Measurements from ENCODE around the gene ESRRA. TPM values are rescaled to one million over a fixed set of nuclear protein-coding genes. Genes with fewer than 3 reads are reported as not detected.

Gene ESRRA
- total RNA-seq, 2 experiments from 2014 or later = 10.9 to 12.0 TPM

GRCh38 chr11:64289002-64289564 lies 16.2 kb upstream of the ESRRA start:
- intact Hi-C loops (cut with DNase I, micrococcal nuclease) = no loop called here
- H3K4me1 ChIP-seq (ENCODE audit: insufficient read depth, low read length) = peaks cover 34% of the 10 kb centered on the region
- TF ChIP-seq CTCF (IDR thresholded peaks at IDR 0.05) = no peak
- H3K27ac ChIP-seq (ENCODE audit: low read depth in 1 of 2, low read length in 2 of 2) = no peak overlapping the region
- peaks cover 27 to 35% of the 10 kb centered on the region in 2 experiments for H3K27me3 ChIP-seq (ENCODE audit: control insufficient read depth in 1 of 2, insufficient read depth in 2 of 2, low read length in 2 of 2)
- peaks cover 5% of the 10 kb centered on the region for H3K36me3 Mint-ChIP-seq (ENCODE audit: low read depth)
- POLR2A ChIA-PET = interaction anchor here (1.3 to 2.2 kb wide), 2 partner anchors 11 to 15 kb away, joined by 4 to 9 read pairs; partner anchors contain the start of gene CATSPERZ
- DNase-seq (no peak), ATAC-seq (ENCODE audit: poor library complexity) (no peak)
- H3K27ac Mint-ChIP-seq = no peak overlapping the region
- H3K4me1 Mint-ChIP-seq (ENCODE audit: low read depth) = peaks cover 12% of the 10 kb centered on the region
- CTCF ChIA-PET = interaction anchor here (0.5 to 1.2 kb wide), 2 partner anchors 10 to 11 kb away, joined by 3 to 4 read pairs; partner anchors contain the start of gene CATSPERZ
- peaks cover 25% of the 10 kb centered on the region for H3K27me3 Mint-ChIP-seq
- peaks cover 3% of the 10 kb centered on the region for H3K36me3 ChIP-seq (ENCODE audit: insufficient read depth, low read length)
- no peak overlapping the region for H3K4me3 ChIP-seq (ENCODE audit: low read length)
- H3K4me3 Mint-ChIP-seq = peak overlapping the region; percentile 45
- peaks cover 0 to 10% of the 10 kb centered on the region in 2 experiments for H3K9me3 ChIP-seq (ENCODE audit: control insufficient read depth in 1 of 2, insufficient read depth in 1 of 2, low read length in 2 of 2)
- no peaks in the 10 kb centered on the region for H3K9me3 Mint-ChIP-seq

GRCh38 chr11:64290352-64291261 lies 14.7 kb upstream of the ESRRA start:
- Mint-ChIP-seq H3K27me3 (peaks cover 37% of the 10 kb centered on the region), H3K9me3 (no peaks in the 10 kb centered on the region), H3K27ac (no peak overlapping the region), H3K4me1 (ENCODE audit: low read depth) (peaks cover 12% of the 10 kb centered on the region), H3K36me3 (ENCODE audit: low read depth) (no peaks in the 10 kb centered on the region), H3K4me3 (peak overlapping the region; percentile 76)
- POLR2A ChIA-PET = interaction anchor here (0.9 to 2.2 kb wide), 4 partner anchors 10 to 22 kb away, joined by 3 to 9 read pairs (median 4); partner anchors contain the start of gene CATSPERZ
- CTCF ChIA-PET = interaction anchor here (1.1 to 1.3 kb wide), 2 partner anchors 19 to 86 kb away, joined by 3 to 5 read pairs; no protein-coding TSS in a partner anchor
- Histone ChIP-seq H3K4me3 (ENCODE audit: low read length) (no peak overlapping the region), H3K27ac (ENCODE audit: low read depth in 1 of 2, low read length in 2 of 2) (no peak overlapping the region), H3K4me1 (ENCODE audit: insufficient read depth, low read length) (peaks cover 27% of the 10 kb centered on the region), H3K36me3 (ENCODE audit: insufficient read depth, low read length) (peaks cover 3% of the 10 kb centered on the region), H3K9me3 (ENCODE audit: control insufficient read depth in 1 of 2, insufficient read depth in 1 of 2, low read length in 2 of 2) (peaks cover 0 to 10% of the 10 kb centered on the region in 2 experiments), H3K27me3 (ENCODE audit: control insufficient read depth in 1 of 2, insufficient read depth in 2 of 2, low read length in 2 of 2) (peaks cover 39 to 49% of the 10 kb centered on the region in 2 experiments)
- ATAC-seq (ENCODE audit: poor library complexity) = no peak
- no peak for DNase-seq
- no peak for TF ChIP-seq CTCF (IDR thresholded peaks at IDR 0.05)
- intact Hi-C loops (cut with DNase I, micrococcal nuclease) = no loop called here

GRCh38 chr11:64291262-64291751 lies 14.0 kb upstream of the ESRRA start, which contains the start of gene KCNK4:
TSS of gene KCNK4 (plus strand) at chr11:64291302. CDS start at chr11:64293019, 1,717 bp downstream.
- no peak within 1 kb of the TSS for H3K27ac ChIP-seq (ENCODE audit: low read depth in 1 of 2, low read length in 2 of 2)
- DNase-seq = peak in 1 of 14 experiments; percentile 31
- intact Hi-C loops (cut with DNase I, micrococcal nuclease) = no loop called here
- Mint-ChIP-seq H3K27me3 (peaks cover 44% of the 10 kb centered on the region), H3K27ac (no peak within 1 kb of the TSS), H3K4me3 (peak within 1 kb of the TSS; percentile 76), H3K9me3 (no peaks in the 10 kb centered on the region), H3K36me3 (ENCODE audit: low read depth) (no peaks in the 10 kb centered on the region), H3K4me1 (ENCODE audit: low read depth) (peaks cover 10% of the 10 kb centered on the region)
- no peak within 1 kb of the TSS for H3K4me3 ChIP-seq (ENCODE audit: low read length)
- peaks cover 3% of the 10 kb centered on the region for H3K36me3 ChIP-seq (ENCODE audit: insufficient read depth, low read length)
- peaks cover 0 to 10% of the 10 kb centered on the region in 2 experiments for H3K9me3 ChIP-seq (ENCODE audit: control insufficient read depth in 1 of 2, insufficient read depth in 1 of 2, low read length in 2 of 2)
- H3K4me1 ChIP-seq (ENCODE audit: insufficient read depth, low read length) = peaks cover 21% of the 10 kb centered on the region
- TF ChIP-seq CTCF (IDR thresholded peaks at IDR 0.05) = no peak
- ChIA-PET CTCF (interaction anchor here (1.1 kb wide), 1 partner anchor 87 kb away, joined by 3 read pairs; no protein-coding TSS in a partner anchor), POLR2A (interaction anchor here (0.9 to 2.5 kb wide), 4 partner anchors 13 to 85 kb away, joined by 3 to 9 read pairs (median 5); partner anchors contain the start of gene FERMT3)
- peaks cover 44 to 56% of the 10 kb centered on the region in 2 experiments for H3K27me3 ChIP-seq (ENCODE audit: control insufficient read depth in 1 of 2, insufficient read depth in 2 of 2, low read length in 2 of 2)
- no peak for ATAC-seq (ENCODE audit: poor library complexity)
